Bone marrow (tissue), 2 donors: ENCODE results near the gene ITPKB.

ENCODE experiments used
- DNase-seq, 2 donors: peaks; one replicate each; lab custom pipeline; 2025; lab: John Stamatoyannopoulos, UW

The ITPKB gene

DNA sequence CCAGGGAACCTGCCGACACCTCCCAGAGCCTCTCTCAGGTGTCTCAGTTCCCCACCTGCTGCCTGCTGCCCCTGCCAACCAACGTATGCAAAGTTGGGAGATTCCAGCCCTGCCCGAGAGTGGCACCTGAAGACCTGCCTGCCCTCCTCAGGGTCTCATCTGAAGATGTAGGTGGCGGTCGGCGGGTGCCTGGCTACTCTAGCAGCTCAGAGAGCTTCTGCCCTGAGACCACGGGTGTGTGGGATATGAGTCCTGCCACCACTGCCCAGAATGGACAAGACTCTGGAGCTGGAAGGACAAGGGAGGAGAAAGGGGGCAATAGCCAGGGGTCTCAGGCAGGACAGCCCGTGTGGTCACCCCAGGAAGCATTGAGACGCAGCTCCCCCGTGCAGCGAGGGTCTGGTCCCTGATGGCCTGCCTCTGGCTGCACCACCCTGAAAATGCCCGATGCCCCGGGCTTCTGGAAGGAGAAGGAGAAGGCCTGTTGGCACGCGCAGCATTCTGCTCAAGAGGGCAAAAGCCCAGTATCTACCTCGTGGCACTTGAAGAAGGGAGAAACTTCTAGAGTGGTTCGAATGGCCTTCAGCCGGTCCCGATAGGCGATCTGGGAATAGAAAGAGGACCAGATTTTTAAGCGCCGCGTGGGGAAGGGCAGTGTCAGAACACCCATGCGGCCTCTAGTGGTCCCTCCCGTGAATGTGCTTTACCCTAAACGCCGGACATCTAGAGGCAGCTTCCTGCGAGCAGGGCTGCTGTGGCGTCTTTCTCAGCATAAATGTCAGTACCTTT lies 101.7 kb downstream of the ITPKB start:
- DNase-seq: no peak

- DNase-seq: no peak
These were observed 102.3 kb downstream of the ITPKB start for GRCh38 chr1:226636847-226637096.

DNA sequence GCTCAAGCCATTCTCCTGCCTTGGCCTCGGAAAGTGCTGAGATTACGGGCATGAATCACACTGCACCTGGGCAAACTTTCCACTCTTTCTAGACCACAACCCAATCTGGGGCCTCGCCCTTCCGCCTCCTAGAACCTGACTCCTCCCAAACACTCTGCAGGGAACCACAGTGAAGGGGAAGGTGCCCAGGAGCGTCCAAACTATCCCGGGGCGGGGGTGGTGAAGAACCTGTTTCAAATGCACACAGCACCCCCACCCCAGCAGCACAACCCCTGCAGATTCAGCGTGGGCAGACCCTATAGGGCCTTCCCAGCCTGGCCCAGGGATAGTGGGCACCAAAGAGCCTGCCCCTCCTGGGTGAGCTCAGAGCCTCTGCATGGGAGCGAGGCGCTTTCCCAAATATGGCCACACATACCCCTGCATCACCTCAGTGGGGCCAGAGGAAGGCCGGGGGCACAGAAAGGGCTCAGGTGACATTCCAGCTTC lies 103.6 kb downstream of the ITPKB start:
- DNase-seq: no peak

DNA sequence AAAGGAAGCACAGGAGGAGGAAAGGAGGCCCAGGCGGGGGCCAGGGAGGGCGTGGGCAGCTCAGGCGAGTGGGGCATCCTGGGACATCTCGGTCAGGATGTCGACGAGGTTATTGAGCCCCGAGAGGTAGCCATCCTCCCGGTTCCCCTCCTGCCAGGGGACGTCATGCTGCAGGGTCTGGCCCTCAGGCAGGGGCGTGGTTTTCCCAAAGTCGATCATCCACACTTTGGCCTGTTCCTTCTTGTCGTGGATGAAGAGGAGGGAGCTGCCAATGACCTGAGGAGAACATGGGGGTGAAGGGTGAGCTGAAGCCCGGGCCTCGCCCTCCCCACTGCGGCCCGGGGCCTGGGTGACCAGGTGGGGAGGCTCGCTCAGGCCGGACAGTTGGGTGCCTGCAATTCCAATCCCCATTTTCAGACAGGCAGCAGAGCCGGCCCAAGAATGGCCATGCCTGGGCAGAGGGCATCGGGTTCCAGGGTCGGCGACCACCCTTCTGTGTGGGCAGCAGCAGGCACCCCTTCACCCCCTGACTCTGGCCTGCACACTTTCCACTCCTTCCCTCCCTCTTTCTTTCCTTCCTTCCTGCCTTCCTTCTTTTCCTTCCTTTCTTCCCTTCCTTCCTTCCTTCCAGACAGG lies 104.4 kb downstream of the ITPKB start:
- DNase-seq: no peak

- peak; percentile 31 to 36 for DNase-seq
These were observed 104.9 kb downstream of the ITPKB start for GRCh38 chr1:226634166-226634588.

DNA sequence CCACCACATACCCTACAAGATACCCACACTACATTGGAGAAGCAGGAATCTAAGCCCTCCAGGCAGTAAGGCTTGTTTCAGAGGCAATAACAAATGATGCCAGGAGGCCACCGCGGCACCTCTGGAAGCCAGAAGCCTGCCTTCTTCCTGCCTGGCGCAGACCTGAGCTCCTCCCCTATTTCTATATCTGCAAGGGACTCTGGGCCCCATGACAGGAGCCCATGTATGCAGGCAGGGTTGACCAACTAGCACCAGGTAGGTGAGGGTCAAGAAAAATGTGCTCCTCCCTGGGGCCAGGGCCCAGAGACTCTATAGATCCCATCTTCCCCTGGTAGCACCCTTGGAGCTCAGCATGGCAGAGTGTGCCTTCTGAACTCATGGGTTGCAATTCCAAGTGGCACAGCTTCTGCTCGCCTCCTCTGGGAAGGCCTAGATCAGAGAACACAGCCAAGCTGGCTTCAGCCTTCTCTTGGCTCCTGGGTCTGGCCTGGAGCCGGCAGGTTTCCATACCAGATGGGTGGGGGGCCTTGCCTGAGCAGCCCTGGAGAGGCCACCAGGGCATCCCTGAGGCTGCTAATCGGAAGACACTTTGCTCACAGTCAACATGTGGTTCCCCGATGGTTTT lies 105.4 kb downstream of the ITPKB start:
- no peak for DNase-seq

- DNase-seq: no peak
These were observed 106.1 kb downstream of the ITPKB start for GRCh38 chr1:226632922-226633351.

- DNase-seq: no peak
These were observed 106.8 kb downstream of the ITPKB start for GRCh38 chr1:226632169-226632879.

DNA sequence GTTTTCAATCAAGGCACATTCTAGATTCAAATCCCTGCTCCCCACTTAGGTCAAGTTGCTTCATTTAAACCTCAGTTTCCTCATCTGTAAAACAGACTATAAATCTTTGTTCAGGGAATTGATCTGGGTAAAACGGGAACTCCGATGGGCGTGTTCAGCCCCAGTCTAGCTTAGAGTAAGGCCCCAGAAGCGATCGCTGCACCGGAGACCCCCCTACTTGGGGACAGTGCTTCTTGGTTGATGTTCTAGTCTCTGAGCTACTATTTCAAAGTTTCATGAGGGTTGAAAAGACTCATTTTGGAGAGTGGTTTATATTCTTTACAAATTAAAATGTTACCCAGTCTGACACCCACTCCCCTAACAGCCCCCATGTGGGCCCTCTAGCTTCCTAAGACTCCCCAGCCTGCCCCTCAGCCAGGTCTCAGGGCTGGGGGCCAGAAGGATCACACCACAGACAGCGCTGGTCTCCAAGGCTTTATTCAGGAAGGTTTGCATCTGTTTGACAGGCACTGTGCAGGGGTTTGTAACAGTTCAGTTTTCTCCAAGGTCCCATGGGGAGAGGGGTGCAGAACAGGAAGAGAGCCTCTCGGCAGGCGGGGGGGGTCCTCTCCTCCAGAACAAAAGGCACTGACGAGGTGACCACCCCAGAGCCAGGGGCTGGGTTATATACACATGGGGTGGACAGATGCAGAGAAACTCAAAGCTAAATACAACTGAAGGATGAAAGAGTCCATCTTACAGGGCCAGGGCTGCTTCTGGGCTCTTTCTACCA lies 107.7 kb downstream of the ITPKB start:
- no peak for DNase-seq

- DNase-seq: no peak
These were observed 108.5 kb downstream of the ITPKB start for GRCh38 chr1:226630592-226630991.

GRCh38 chr1:226629896-226630550 lies 109.1 kb downstream of the ITPKB start:
- DNase-seq: no peak

DNA sequence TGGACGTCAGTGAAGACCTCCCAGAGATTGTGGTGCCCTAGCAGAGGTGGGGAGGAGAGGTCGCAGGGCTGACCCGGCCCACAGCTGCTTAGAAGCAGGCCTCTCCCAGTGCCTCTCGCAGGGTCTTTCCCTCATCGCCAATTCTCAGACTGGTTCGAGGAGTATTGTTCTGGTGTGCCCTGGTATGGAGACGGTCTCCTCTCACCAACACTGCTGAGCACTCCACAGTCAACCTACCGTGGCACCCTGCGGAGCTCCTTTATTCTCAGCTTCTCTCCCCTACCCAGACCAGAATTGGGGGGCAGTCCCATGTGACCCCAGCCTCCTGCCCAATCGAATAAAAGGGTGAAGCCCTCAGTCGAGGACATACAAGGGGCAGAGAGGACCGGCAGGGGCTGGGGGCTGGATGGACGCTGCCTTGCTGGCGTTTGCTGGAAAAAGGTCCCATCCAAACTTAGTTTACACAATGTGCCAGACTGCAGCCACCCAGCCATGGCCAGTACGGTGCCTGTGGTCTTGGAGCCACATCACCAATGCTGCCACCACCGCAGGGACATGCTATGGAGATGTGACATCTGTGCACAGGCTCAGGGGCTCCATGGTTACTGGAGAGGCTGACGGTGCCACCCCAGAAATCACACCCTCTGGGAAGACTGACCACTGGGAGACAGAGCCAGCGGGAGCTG lies 109.7 kb downstream of the ITPKB start:
- no peak for DNase-seq

- no peak for DNase-seq
These were observed 110.4 kb downstream of the ITPKB start for GRCh38 chr1:226628612-226629155.

- DNase-seq: no peak
These were observed 111.0 kb downstream of the ITPKB start for GRCh38 chr1:226627924-226628611.

DNA sequence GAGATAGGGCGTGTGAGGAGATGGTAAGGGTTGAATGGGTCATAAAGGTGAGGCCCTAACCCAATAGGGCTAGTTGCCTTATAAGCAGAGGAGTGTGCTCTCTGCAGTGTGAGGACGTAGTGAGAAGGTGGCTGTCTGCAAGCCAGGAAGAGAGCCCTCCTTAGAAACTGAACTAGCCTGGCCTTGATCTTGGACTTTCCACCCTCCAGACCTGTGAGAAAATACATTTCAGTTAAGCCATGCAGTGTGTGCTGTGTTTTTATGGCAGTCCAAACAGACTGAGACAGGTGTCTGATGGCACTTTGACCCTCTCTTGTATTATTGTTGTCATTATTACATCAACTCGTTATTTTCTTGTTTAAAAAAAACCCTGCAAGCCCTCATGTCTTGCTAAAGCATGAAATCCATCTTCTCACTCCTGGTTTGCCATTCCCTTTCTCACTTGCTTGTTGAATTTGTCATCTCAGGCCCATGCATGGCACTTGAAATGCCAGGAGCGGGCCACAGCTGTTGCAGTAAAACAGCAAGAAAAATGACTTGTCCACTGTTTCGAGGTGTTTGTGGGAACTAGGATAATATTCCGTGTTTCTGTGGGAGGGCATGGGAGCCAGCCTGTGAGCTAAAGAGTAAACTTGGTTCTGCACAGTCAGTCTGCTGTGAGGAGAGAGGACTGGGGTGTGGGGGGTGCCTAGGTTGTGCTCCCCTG lies 111.9 kb downstream of the ITPKB start:
- no peak for DNase-seq

GRCh38 chr1:226626577-226626956 lies 112.5 kb downstream of the ITPKB start:
- peak; percentile 29 to 62 for DNase-seq

DNA sequence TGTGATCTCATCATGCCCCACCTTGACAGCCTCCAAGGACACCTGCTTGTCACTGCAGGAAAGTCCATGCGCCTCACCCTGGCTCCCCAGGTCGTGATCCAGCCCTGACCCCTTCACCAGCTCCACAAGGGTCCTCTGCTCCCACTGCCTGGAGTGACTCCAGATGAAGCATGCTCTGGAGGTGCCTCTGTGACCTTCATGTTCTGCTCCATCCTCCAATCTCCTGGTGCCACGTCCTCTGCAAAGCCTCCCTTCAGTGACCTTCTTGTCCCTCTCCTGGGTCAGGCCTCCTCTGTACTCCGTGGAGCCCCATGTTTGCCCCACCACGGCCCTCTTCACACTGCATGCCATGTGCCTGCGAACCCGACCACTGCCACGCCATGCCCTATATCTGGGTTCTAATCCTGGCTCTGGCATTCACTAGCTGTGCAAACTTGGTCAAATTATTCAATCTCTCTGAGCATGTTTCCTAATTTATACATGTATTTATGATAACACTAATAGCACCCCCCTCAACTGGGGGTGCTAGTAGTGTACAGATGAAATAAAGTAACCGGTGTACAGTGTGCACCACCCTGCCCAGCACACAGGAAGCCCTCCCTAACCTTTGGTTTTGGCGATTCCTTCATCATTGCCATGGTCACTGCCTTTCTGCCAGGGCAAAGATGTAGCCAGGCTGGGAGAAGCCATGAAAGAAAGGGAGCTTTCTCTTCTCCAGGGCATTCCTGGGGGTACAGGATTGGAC lies 113.1 kb downstream of the ITPKB start:
- no peak for DNase-seq

DNA sequence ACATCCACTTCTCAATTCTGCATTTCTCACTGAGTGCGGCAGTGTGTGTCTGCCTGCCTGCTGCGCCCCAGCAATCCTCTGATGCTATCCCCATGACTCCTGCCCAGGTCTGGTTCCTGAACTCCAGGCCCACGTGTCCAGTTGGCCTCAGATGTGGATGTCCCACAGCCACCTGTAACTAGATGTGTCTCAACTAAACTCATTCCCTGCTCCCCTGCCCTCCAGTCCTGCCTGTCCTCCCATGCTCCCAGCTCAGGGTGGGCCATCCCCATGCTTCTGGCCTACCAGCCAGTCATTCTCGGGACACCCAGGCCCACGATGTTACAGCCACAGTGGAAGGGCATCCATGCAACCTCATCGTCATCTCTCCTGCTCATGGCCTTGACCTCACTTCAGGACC lies 113.8 kb downstream of the ITPKB start:
- DNase-seq: no peak
